NCI-H187 (cell line): ENCODE measurements around the gene KIAA0930.

Source experiments
- DNase-seq, 2 experiments: peaks; one replicate each; lab custom pipeline; 2025; lab: John Stamatoyannopoulos, UW

KIAA0930 gene

GRCh38 chr22:45216133-45217003 is 24.3 kb downstream of the KIAA0930 start:
- DNase-seq: no peak

GRCh38 chr22:45212992-45213751 is 27.5 kb downstream of the KIAA0930 start:
- DNase-seq: no peak

DNA sequence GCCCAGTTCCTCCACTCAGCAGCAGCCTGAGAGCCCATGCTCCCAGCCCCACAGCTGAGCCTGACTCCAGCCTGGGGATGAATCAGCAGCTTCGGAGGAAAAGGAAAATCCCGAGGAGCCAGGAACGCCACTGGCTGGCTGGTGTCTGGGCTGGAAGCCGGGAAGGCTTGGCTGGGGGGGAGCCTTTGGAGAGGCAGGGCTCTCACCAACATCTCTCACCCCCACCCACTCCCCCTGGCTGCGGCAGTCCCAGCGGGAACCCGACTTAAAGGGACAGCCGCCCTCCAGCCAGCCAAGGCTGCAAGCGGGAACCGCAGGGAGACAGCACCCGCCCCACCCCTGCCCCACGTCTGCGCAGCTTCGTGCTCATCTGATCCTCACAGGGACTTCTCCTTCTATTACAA is 28.4 kb downstream of the KIAA0930 start:
- no peak for DNase-seq

GRCh38 chr22:45211848-45212247 is 28.8 kb downstream of the KIAA0930 start:
- DNase-seq: no peak

DNA sequence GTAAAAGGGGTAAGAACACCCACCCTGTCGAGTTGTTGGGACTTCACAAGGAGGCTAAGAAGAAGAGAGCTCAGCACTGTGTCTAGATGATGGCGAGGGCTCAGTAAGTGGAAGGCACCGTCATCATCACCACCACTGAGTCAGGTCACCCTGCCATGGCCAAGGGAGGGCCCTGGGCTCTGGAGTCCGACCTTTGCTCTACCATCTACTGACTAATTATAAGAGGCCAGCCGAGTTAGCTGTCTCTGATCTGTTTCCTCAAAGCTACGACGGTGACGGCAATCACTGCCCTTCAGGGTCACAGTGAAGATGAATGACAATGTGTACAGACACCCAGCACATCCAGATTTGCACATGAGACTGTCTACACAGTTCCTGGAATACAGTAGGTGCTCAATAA is 29.3 kb downstream of the KIAA0930 start:
- DNase-seq: no peak

- no peak for DNase-seq
Measured at GRCh38 chr22:45210991-45211390, 29.7 kb downstream of the KIAA0930 start.

DNA sequence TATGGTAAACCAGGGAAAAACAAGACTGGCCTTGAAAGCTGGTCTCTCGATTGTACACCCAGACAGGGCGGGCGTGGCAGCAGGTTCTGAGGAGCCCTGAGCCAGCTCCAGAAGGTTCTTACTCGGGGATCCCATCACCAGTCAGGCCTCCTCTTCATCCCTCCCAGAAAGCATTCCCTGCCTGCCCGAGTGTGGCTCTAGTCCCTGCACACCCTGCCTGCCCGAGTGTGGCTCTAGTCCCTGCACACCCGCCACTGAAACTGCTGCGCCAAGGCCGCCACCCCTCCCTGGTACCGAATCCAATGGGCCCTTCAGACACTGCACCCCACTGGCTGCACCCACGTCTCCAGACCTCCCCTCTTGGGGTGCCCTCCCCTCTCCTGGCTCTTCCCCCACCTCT is 30.1 kb downstream of the KIAA0930 start:
- DNase-seq: no peak

GRCh38 chr22:45210174-45210573 is 30.5 kb downstream of the KIAA0930 start:
- no peak for DNase-seq

DNA sequence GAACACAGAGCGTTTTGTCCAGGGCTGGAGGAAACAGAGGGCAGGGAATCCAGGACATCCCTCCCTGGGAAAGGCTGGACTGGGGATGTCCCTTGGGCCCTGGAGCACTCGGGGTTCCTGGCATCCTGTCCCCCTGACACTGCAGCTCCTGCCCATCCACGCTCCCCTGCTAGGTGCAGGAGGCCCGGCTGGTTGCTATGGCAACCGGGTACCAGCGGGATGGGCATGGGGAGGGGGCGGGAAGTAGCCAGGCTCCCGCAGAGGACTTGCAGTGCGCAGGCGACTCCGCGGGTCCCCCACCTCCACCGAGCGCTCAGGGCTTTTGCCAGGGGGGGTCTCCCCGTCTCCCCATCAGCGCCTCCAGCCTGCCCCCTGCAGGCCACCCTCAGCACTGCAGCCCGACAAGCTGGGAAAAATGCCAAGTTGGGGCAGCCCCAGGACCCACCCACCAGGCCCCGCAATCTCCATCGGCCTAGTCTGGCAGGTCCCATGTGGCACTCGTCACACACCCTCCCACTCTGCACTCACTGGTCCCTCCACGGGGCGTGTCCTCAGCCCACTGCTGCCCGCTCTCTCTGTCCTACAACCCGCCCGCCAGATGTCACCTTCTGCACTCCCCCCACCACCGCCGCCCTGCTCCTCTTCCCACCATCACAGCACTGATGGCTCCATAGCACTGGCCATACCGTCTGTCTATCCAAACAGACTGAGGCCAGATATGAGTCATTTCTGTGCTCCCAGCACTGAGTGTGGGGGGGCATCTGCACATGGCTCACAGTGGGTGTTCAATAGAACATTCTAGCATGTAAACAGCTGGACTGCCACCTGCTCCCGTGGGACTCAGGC is 31.5 kb downstream of the KIAA0930 start:
- no peak for DNase-seq

GRCh38 chr22:45208696-45208992 is 32.0 kb downstream of the KIAA0930 start:
- no peak for DNase-seq

- DNase-seq: no peak
Measured at GRCh38 chr22:45207981-45208664, 32.6 kb downstream of the KIAA0930 start.

GRCh38 chr22:45207533-45207932 is 33.2 kb downstream of the KIAA0930 start:
- no peak for DNase-seq

DNA sequence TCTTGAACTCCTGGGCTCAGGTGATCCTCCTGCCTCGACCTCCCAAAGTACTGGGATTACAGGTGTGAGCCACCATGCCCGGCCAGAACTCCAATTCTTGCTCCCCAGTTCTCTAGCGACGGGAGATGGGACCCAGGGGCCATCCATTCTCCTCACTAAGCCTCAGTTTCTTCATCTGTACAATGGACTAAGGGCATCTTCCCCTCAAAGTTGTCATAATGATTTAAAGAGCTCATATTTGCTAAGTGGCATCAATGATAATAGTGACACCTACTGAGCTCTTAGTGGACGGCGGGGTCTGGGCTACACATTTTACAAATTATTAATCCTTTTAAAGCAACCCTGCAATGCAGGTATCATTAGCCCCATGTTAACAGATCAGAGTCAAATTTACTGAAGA is 34.5 kb downstream of the KIAA0930 start:
- no peak for DNase-seq

DNA sequence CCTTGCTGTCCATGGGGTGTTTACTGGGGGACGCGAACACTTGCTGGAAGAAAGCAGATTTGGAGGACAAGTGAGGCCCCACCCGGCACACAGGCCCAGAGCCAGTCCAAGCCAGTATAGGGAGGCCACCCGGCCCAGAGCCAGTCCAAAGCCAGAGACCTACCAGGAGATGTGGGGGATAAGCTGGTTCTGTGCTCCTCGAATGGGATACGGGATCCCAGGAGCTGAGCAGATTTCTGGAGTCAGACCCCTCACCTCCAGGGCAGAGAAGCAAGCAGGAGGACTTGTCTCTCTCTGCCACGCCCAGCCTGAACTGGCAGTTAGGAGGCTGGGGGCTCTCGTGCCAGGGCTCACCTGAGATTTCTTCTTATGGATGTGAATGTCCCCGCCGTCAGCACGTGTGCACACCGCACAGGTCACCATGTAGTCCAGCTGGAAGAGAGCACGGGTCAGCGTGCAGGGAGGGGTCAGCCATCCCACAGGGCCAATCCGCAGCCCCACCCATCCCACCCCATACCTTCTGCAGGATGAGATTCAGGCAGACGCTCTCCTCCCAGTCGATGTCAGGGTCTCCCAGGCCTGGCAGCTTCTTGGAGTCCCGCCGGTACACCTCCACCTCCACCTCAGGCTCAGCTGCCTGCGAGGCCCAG is 35.3 kb downstream of the KIAA0930 start:
- no peak for DNase-seq

- DNase-seq: no peak
Measured at GRCh38 chr22:45204819-45205218, 35.9 kb downstream of the KIAA0930 start.

GRCh38 chr22:45204241-45204640 is 36.5 kb downstream of the KIAA0930 start:
- no peak for DNase-seq

- no peak for DNase-seq
Measured at GRCh38 chr22:45203150-45203951, 37.3 kb downstream of the KIAA0930 start.

- DNase-seq: no peak
Measured at GRCh38 chr22:45202333-45203149, 38.2 kb downstream of the KIAA0930 start.

- no peak for DNase-seq
Measured at GRCh38 chr22:45201678-45202332, 38.9 kb downstream of the KIAA0930 start.
